Measurements from ENCODE around the gene ZBTB21.

DNA sequence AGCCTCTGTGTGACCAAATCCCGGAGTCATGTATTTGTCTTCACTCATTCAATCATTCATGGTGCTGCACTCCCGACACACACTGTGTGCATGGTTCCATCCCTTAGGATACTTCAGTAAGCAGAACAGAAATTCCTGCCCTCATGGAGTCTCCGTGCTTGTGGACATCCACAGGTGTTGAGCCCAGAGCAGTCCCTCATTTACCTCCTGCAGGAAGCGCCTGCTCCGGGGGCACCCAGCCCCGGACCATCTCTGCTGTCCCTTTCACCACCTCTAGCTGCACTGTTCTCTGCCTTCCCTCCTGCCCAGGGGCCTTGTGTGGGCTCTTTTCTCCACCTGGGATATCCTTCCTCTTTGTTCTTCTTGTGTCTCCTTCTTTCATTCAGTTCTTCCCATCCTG is 9.5 kb upstream of the ZBTB21 start:
- TF ChIP-seq, protein P1, sequence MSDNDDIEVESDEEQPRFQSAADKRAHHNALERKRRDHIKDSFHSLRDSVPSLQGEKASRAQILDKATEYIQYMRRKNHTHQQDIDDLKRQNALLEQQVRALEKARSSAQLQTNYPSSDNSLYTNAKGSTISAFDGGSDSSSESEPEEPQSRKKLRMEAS (IDR thresholded peaks at IDR 0.05) = no peak
- TF ChIP-seq, protein P2, sequence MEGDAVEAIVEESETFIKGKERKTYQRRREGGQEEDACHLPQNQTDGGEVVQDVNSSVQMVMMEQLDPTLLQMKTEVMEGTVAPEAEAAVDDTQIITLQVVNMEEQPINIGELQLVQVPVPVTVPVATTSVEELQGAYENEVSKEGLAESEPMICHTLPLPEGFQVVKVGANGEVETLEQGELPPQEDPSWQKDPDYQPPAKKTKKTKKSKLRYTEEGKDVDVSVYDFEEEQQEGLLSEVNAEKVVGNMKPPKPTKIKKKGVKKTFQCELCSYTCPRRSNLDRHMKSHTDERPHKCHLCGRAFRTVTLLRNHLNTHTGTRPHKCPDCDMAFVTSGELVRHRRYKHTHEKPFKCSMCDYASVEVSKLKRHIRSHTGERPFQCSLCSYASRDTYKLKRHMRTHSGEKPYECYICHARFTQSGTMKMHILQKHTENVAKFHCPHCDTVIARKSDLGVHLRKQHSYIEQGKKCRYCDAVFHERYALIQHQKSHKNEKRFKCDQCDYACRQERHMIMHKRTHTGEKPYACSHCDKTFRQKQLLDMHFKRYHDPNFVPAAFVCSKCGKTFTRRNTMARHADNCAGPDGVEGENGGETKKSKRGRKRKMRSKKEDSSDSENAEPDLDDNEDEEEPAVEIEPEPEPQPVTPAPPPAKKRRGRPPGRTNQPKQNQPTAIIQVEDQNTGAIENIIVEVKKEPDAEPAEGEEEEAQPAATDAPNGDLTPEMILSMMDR (IDR thresholded peaks at IDR 0.05; ENCODE audit: control extremely low read depth in 1 of 3, insufficient read depth in 1 of 3, low read depth in 1 of 3, low read length in 3 of 3) = no peak
- TF ChIP-seq POLR2A (IDR thresholded peaks at IDR 0.05; ENCODE audit: control extremely low read depth in 1 of 2, low read depth in 2 of 2, low read length in 2 of 2) (no peak), CBX8 (IDR thresholded peaks at IDR 0.05; ENCODE audit: borderline replicate concordance, low read depth, low read length) (no peak), FOSL1 (IDR thresholded peaks at IDR 0.05; ENCODE audit: insufficient read depth, low read depth, low read length) (no peak), CREB1 (IDR thresholded peaks at IDR 0.05) (no peak), EZH2 (IDR thresholded peaks at IDR 0.05; ENCODE audit: low read depth, low read length, severe bottlenecking) (no peak), HDAC2 (IDR thresholded peaks at IDR 0.05; ENCODE audit: borderline replicate concordance in 1 of 2, low read depth in 2 of 2, low read length in 2 of 2) (no peak)
- TF ChIP-seq, protein P3, sequence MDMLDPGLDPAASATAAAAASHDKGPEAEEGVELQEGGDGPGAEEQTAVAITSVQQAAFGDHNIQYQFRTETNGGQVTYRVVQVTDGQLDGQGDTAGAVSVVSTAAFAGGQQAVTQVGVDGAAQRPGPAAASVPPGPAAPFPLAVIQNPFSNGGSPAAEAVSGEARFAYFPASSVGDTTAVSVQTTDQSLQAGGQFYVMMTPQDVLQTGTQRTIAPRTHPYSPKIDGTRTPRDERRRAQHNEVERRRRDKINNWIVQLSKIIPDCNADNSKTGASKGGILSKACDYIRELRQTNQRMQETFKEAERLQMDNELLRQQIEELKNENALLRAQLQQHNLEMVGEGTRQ (IDR thresholded peaks at IDR 0.05; ENCODE audit: low read length) = no peak
- TF ChIP-seq, protein P4, sequence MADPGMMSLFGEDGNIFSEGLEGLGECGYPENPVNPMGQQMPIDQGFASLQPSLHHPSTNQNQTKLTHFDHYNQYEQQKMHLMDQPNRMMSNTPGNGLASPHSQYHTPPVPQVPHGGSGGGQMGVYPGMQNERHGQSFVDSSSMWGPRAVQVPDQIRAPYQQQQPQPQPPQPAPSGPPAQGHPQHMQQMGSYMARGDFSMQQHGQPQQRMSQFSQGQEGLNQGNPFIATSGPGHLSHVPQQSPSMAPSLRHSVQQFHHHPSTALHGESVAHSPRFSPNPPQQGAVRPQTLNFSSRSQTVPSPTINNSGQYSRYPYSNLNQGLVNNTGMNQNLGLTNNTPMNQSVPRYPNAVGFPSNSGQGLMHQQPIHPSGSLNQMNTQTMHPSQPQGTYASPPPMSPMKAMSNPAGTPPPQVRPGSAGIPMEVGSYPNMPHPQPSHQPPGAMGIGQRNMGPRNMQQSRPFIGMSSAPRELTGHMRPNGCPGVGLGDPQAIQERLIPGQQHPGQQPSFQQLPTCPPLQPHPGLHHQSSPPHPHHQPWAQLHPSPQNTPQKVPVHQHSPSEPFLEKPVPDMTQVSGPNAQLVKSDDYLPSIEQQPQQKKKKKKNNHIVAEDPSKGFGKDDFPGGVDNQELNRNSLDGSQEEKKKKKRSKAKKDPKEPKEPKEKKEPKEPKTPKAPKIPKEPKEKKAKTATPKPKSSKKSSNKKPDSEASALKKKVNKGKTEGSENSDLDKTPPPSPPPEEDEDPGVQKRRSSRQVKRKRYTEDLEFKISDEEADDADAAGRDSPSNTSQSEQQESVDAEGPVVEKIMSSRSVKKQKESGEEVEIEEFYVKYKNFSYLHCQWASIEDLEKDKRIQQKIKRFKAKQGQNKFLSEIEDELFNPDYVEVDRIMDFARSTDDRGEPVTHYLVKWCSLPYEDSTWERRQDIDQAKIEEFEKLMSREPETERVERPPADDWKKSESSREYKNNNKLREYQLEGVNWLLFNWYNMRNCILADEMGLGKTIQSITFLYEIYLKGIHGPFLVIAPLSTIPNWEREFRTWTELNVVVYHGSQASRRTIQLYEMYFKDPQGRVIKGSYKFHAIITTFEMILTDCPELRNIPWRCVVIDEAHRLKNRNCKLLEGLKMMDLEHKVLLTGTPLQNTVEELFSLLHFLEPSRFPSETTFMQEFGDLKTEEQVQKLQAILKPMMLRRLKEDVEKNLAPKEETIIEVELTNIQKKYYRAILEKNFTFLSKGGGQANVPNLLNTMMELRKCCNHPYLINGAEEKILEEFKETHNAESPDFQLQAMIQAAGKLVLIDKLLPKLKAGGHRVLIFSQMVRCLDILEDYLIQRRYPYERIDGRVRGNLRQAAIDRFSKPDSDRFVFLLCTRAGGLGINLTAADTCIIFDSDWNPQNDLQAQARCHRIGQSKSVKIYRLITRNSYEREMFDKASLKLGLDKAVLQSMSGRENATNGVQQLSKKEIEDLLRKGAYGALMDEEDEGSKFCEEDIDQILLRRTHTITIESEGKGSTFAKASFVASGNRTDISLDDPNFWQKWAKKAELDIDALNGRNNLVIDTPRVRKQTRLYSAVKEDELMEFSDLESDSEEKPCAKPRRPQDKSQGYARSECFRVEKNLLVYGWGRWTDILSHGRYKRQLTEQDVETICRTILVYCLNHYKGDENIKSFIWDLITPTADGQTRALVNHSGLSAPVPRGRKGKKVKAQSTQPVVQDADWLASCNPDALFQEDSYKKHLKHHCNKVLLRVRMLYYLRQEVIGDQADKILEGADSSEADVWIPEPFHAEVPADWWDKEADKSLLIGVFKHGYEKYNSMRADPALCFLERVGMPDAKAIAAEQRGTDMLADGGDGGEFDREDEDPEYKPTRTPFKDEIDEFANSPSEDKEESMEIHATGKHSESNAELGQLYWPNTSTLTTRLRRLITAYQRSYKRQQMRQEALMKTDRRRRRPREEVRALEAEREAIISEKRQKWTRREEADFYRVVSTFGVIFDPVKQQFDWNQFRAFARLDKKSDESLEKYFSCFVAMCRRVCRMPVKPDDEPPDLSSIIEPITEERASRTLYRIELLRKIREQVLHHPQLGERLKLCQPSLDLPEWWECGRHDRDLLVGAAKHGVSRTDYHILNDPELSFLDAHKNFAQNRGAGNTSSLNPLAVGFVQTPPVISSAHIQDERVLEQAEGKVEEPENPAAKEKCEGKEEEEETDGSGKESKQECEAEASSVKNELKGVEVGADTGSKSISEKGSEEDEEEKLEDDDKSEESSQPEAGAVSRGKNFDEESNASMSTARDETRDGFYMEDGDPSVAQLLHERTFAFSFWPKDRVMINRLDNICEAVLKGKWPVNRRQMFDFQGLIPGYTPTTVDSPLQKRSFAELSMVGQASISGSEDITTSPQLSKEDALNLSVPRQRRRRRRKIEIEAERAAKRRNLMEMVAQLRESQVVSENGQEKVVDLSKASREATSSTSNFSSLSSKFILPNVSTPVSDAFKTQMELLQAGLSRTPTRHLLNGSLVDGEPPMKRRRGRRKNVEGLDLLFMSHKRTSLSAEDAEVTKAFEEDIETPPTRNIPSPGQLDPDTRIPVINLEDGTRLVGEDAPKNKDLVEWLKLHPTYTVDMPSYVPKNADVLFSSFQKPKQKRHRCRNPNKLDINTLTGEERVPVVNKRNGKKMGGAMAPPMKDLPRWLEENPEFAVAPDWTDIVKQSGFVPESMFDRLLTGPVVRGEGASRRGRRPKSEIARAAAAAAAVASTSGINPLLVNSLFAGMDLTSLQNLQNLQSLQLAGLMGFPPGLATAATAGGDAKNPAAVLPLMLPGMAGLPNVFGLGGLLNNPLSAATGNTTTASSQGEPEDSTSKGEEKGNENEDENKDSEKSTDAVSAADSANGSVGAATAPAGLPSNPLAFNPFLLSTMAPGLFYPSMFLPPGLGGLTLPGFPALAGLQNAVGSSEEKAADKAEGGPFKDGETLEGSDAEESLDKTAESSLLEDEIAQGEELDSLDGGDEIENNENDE (IDR thresholded peaks at IDR 0.05; ENCODE audit: insufficient replicate concordance, low read length) = no peak
